BLaER1 (cell line): ENCODE results near the gene ZNF536.

ENCODE experiments used
- H3K27ac ChIP-seq: shearing (Covaris generic); formaldehyde crosslinking; 2 replicates; pipeline ENCODE4 v1.8.1; 2022
- H3K27me3 ChIP-seq: shearing (Covaris generic); formaldehyde crosslinking; 2 replicates; pipeline ENCODE4 v1.8.1; 2022
- H3K36me3 ChIP-seq: shearing (Covaris generic); formaldehyde crosslinking; 2 replicates; pipeline ENCODE4 v1.8.1; 2022
- H3K4me1 ChIP-seq: shearing (Covaris generic); formaldehyde crosslinking; 2 replicates; pipeline ENCODE4 v1.8.1; 2022
- H3K4me2 ChIP-seq: shearing (Covaris generic); formaldehyde crosslinking; 2 replicates; pipeline ENCODE4 v1.8.1; 2022
- H3K4me3 ChIP-seq: shearing (Covaris generic); formaldehyde crosslinking; 2 replicates; pipeline ENCODE4 v1.8.1; 2022
- H3K9ac ChIP-seq: shearing (Covaris generic); formaldehyde crosslinking; 2 replicates; pipeline ENCODE4 v1.8.1; 2022
- H3K9me3 ChIP-seq: shearing (Covaris generic); formaldehyde crosslinking; 2 replicates; pipeline ENCODE4 v1.8.1; 2022
- H4K20me1 ChIP-seq: shearing (Covaris generic); formaldehyde crosslinking; 2 replicates; pipeline ENCODE4 v1.8.1; 2022
- Cebpa-rat ChIP-seq: shearing (Covaris generic); IDR thresholded peaks from 2 replicates; pipeline ENCODE4 v1.8.1; 2022

Gene ZNF536

DNA sequence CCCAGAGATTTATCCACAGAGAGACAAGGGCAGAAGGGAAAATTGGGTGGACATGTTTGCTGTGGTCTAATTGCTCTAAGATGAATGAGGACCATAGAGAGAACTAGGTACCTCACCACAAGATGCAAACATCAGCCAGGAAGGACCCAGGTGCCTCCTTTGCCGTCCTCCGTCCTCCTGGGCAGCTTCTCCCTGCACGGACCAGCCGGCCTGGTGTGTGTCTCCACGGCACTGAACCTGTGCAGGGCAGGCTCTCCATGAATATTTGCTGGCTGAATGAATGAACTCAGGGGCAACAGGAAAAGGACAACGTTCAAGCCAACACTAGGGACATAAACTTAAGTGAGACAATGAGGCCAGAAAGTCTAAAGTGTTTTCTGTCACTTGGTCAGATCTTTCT is 143.9 kb downstream of the ZNF536 start:
- Histone ChIP-seq H3K4me3 (no peak overlapping the region), H3K4me2 (no peak overlapping the region), H3K9ac (no peak overlapping the region), H4K20me1 (no peaks in the 10 kb centered on the region), H3K27me3 (no peaks in the 10 kb centered on the region), H3K9me3 (no peaks in the 10 kb centered on the region), H3K27ac (no peak overlapping the region), H3K4me1 (no peaks in the 10 kb centered on the region), H3K36me3 (no peaks in the 10 kb centered on the region)
- no peak for TF ChIP-seq Cebpa-rat

DNA sequence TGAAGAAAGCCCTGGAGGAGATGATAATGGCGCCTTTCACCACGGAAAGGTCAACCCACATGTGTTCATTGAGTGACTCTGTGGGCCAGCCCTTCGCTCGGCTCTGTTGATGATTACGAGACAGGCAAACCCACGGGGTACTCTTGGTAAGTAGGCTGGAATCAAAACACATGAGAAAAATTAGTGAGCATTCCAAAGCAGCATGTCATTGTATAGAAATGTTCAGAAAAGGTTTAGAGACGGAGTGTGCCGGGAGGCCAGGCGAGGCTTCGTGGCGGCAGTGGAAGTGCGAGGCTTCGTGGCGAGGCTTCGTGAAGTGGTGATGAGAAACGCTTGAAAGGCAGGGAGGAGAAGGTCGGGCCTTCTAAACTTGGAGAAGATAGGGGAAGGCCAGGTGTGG is 144.3 kb downstream of the ZNF536 start:
- H3K4me1 ChIP-seq: no peaks in the 10 kb centered on the region
- H3K27me3 ChIP-seq: no peaks in the 10 kb centered on the region
- H3K4me2 ChIP-seq: no peak overlapping the region
- H3K36me3 ChIP-seq: no peaks in the 10 kb centered on the region
- TF ChIP-seq Cebpa-rat: no peak
- H3K27ac ChIP-seq: no peak overlapping the region
- H3K9ac ChIP-seq: no peak overlapping the region
- H3K9me3 ChIP-seq: no peaks in the 10 kb centered on the region
- no peak overlapping the region for H3K4me3 ChIP-seq
- H4K20me1 ChIP-seq: no peaks in the 10 kb centered on the region

DNA sequence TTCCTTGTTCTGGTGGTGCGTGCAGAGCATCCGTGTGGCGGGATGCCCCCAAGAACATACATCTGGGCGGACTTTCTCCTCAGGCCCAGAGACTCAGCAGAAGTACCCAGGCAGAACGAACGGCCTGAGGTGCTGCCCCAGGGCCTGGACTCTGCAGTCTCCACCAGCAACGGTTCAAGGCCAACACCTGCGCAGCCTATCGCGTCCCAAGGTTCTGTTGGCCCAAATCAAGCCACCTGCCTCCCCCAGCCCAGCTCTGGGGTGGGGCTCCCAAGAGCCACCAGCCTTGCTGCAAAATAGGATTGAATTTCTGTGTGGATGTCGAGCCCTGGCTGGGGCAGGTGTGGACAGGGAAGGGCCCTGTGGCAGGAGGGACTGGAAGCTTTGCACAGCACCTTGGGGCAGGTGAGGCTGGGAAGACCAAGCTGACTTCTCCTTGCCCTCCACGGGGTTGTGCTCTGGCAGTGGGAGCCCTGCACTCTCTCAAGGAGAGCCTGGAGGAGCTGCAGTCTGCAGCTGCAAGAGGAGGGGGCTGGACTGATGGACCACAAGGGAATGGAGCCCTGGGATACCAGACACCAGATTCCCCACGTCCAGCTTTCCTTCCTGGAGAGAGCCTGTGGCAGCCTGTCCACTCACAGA is 146.9 kb downstream of the ZNF536 start:
- Histone ChIP-seq H3K9me3 (no peaks in the 10 kb centered on the region), H3K9ac (no peak overlapping the region), H3K36me3 (no peaks in the 10 kb centered on the region), H3K4me3 (no peak overlapping the region), H3K4me2 (no peak overlapping the region), H3K4me1 (no peaks in the 10 kb centered on the region), H3K27ac (no peak overlapping the region), H4K20me1 (no peaks in the 10 kb centered on the region), H3K27me3 (no peaks in the 10 kb centered on the region)
- TF ChIP-seq Cebpa-rat: no peak

DNA sequence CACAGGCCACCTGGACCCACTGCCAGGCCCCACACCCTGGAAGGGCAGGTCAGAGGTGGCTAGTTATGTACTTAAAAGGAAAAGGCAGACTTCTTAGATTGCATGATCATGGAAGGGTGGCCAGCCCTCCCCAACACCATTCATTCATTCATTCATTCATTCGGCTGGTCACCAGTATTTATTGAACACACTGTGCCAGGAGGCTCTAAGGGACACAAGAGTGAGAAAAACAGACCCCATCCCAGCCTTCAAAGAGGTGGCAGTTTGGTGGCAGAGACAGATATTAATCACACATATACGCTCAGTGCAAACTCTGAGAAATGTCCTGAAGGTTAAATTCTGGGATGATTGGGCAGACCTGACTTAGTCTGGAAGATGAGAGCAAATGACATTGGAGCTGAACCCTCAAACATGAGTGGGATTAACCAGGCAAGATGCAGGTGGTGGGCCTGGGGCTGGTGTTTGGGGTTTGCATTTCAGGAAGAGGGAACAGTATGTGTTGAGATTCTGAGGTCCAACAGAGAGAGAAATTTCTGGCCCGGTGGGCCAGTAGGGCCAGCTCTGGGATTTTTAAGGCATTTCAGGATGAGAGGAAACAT is 147.5 kb downstream of the ZNF536 start:
- no peak overlapping the region for H3K4me2 ChIP-seq
- H3K27ac ChIP-seq: no peak overlapping the region
- no peak overlapping the region for H3K4me3 ChIP-seq
- no peaks in the 10 kb centered on the region for H3K27me3 ChIP-seq
- no peaks in the 10 kb centered on the region for H3K9me3 ChIP-seq
- H4K20me1 ChIP-seq: no peaks in the 10 kb centered on the region
- no peak overlapping the region for H3K9ac ChIP-seq
- no peak for TF ChIP-seq Cebpa-rat
- H3K36me3 ChIP-seq: no peaks in the 10 kb centered on the region
- no peaks in the 10 kb centered on the region for H3K4me1 ChIP-seq

DNA sequence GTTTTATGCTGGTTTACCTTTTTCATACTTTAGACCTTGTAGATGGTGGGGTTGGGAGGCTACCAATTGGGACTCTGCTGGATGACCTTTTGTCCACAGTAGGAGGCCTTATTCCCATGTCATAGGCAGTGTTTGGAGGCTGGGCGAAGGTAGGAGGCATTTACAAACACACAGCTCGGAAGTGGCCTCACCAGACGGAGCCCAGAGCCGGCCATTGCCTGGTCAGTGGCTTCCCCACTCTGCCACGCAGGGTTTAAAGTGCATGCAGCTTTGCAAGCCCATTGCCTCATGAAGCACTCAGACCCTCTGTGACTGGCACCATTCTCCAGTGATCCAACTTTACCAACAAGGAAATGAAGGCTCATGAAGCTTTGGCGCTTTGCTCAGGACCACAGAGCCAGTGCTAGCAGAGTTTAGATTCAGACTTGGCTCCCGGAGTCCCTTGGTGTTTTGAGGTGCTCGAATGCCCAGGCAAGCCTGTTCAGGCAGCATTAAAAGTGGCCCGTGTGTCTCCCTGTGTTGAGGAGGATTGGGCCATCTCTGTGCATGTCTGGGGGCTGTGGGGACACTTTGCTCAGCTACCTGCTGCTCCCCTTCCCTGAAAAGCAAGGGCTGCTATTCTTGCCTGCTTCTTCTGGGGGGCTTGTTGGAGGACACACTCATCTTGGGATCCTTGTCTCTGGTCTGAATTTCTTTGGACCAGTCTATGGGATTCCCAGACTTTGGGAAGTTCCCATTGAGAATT is 148.7 kb downstream of the ZNF536 start:
- Histone ChIP-seq H3K4me2 (no peak overlapping the region), H3K27me3 (no peaks in the 10 kb centered on the region), H3K27ac (no peak overlapping the region), H3K36me3 (no peaks in the 10 kb centered on the region), H3K9ac (no peak overlapping the region), H4K20me1 (no peaks in the 10 kb centered on the region), H3K4me1 (no peaks in the 10 kb centered on the region), H3K9me3 (no peaks in the 10 kb centered on the region), H3K4me3 (no peak overlapping the region)
- TF ChIP-seq Cebpa-rat: no peak

DNA sequence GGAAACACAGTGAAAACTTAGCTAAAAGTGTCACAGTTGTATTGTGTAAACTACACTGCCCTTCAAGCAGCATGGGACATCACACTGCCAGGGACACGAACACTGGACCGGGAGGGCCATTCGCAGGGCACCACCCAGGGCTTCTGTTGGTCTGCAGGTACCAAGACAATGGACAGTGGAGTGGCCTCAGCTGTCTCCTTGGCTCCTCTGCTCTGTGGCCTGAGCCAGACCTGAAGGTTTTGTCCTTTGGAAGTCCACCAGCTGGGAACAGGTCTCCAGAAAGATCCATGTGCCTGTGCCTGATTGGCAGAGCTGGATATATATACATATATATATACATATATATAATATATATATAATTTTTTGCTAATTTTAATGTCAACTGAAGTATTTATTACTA is 149.8 kb downstream of the ZNF536 start:
- Histone ChIP-seq H3K36me3 (no peaks in the 10 kb centered on the region), H3K27ac (no peak overlapping the region), H3K27me3 (no peaks in the 10 kb centered on the region), H3K4me3 (no peak overlapping the region), H3K4me1 (no peaks in the 10 kb centered on the region), H3K9me3 (no peaks in the 10 kb centered on the region), H4K20me1 (no peaks in the 10 kb centered on the region), H3K9ac (no peak overlapping the region), H3K4me2 (no peak overlapping the region)
- TF ChIP-seq Cebpa-rat: no peak

DNA sequence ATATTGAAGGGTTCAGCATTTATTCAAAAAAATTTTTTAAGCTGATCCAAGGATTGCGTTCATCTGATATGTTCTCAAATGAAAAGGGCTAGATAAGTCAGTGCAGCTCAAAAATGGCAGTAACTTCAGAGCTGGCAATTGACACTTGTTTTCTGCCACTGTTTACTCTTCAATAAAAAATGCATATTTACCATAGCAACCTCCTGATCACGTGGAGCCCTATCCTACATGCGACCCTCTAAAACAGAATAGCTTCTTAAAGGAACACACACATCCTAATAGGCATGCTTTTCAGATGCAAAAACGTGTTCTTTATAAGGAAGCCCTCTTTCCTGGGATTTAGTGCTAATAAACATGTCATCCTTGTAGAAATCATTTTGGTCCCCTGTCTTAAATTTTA is 150.2 kb downstream of the ZNF536 start:
- Histone ChIP-seq H3K36me3 (no peaks in the 10 kb centered on the region), H3K9ac (no peak overlapping the region), H3K4me3 (no peak overlapping the region), H3K9me3 (no peaks in the 10 kb centered on the region), H3K27me3 (no peaks in the 10 kb centered on the region), H4K20me1 (no peaks in the 10 kb centered on the region), H3K27ac (no peak overlapping the region), H3K4me1 (no peaks in the 10 kb centered on the region), H3K4me2 (no peak overlapping the region)
- no peak for TF ChIP-seq Cebpa-rat

DNA sequence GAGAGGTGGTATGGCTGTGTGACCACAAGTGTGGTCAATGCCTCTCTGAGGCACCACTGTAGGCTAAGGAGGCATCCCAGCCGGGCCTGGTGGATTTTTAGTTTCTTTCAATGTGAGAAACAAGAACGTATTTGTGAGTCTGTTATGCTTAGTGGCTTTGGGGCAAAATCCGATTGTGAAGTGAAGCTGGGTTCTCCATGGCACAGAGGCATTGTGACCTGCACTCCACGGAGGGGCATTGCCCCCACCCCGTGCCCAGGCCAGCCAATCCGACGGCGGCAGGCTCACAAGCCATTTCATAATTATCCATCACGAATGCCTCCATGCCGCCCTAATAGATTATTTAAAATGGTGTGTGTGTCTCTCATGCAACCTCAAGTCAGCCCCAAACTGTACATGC is 151.6 kb downstream of the ZNF536 start:
- Histone ChIP-seq H3K4me3 (no peak overlapping the region), H3K9ac (no peak overlapping the region), H3K4me1 (no peaks in the 10 kb centered on the region), H3K27me3 (no peaks in the 10 kb centered on the region), H3K27ac (no peak overlapping the region), H3K9me3 (no peaks in the 10 kb centered on the region), H3K36me3 (no peaks in the 10 kb centered on the region), H4K20me1 (no peaks in the 10 kb centered on the region), H3K4me2 (no peak overlapping the region)
- no peak for TF ChIP-seq Cebpa-rat

DNA sequence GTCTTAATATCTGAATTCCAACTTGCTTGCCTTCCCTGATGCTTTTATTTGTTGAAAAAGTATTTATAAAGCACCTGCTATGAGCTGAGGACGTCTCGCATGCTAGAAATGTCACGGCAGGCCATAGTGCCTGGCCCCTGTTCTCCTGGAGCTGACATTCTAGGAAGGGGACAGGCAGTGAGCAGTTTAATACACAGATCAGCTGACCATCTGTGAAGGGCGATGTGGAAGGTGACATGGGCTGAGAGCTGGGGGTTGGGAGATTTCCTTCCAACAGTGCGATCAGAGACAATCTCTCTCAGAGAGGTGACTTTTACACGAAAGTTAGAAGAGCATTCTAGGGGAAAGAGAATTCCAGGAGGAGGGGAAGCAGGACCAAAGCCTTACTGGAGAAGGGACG is 153.2 kb downstream of the ZNF536 start:
- H3K9me3 ChIP-seq: no peaks in the 10 kb centered on the region
- H3K4me2 ChIP-seq: no peak overlapping the region
- no peaks in the 10 kb centered on the region for H3K27me3 ChIP-seq
- H3K36me3 ChIP-seq: no peaks in the 10 kb centered on the region
- H4K20me1 ChIP-seq: no peaks in the 10 kb centered on the region
- no peak overlapping the region for H3K27ac ChIP-seq
- H3K9ac ChIP-seq: no peak overlapping the region
- no peak overlapping the region for H3K4me3 ChIP-seq
- no peak for TF ChIP-seq Cebpa-rat
- H3K4me1 ChIP-seq: no peaks in the 10 kb centered on the region

DNA sequence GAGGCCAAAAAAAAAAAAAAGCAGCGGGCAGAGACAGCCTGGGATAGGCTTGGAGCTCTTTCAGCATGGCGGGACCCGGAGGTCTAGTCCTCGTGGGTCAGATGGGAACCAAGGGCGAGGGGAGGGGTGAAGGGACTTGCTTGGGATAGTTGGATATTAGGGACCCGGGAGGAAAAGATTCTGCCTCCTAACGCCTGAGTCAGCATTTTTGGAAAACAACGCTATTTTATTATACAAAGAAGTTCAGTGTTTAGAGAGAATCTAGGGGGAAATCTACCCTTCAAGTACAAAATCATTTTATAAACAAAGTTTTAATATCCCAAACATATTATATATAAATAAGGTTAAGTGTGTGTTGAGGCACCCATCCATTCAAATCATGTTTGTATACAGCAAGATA is 156.7 kb downstream of the ZNF536 start:
- H3K9me3 ChIP-seq: no peaks in the 10 kb centered on the region
- H3K36me3 ChIP-seq: no peaks in the 10 kb centered on the region
- no peak overlapping the region for H3K4me3 ChIP-seq
- no peak for TF ChIP-seq Cebpa-rat
- no peak overlapping the region for H3K27ac ChIP-seq
- no peaks in the 10 kb centered on the region for H3K4me1 ChIP-seq
- no peaks in the 10 kb centered on the region for H3K27me3 ChIP-seq
- no peak overlapping the region for H3K9ac ChIP-seq
- H3K4me2 ChIP-seq: no peak overlapping the region
- H4K20me1 ChIP-seq: no peaks in the 10 kb centered on the region
